Midbrain (tissue), 1 donor: ENCODE data around the gene WDR20.

ENCODE experiments used
- DNase-seq: peaks from one replicate; lab custom pipeline; 2025; lab: John Stamatoyannopoulos, UW

WDR20 gene

GRCh38 chr14:102218688-102219087, 79.0 kb downstream of the WDR20 start:
- DNase-seq: peak; percentile 44

GRCh38 chr14:102219316-102219715, 79.6 kb downstream of the WDR20 start:
- no peak for DNase-seq

- DNase-seq: no peak
Observed at GRCh38 chr14:102220031-102220430, 80.3 kb downstream of the WDR20 start.

- no peak for DNase-seq
Observed at GRCh38 chr14:102221026-102221425, 81.3 kb downstream of the WDR20 start.

- no peak for DNase-seq
Observed at GRCh38 chr14:102222009-102222575, 82.4 kb downstream of the WDR20 start.

GRCh38 chr14:102222751-102223150, 83.1 kb downstream of the WDR20 start:
- DNase-seq: no peak

- no peak for DNase-seq
Observed at GRCh38 chr14:102223682-102224081, 84.0 kb downstream of the WDR20 start.

- no peak for DNase-seq
Observed at GRCh38 chr14:102225386-102225785, 85.7 kb downstream of the WDR20 start.

- no peak for DNase-seq
Observed at GRCh38 chr14:102225936-102226335, 86.2 kb downstream of the WDR20 start.

- DNase-seq: no peak
Observed at GRCh38 chr14:102226356-102227125, 86.8 kb downstream of the WDR20 start.

- no peak for DNase-seq
Observed at GRCh38 chr14:102227184-102227964, 87.7 kb downstream of the WDR20 start.

GRCh38 chr14:102229071-102229738, 89.5 kb downstream of the WDR20 start:
- DNase-seq: no peak

GRCh38 chr14:102229739-102230092, 90.0 kb downstream of the WDR20 start:
- DNase-seq: no peak

GRCh38 chr14:102230481-102231210, 90.9 kb downstream of the WDR20 start:
- DNase-seq: no peak

GRCh38 chr14:102231476-102232347, 92.0 kb downstream of the WDR20 start:
- DNase-seq: no peak

- DNase-seq: no peak
Observed at GRCh38 chr14:102232348-102232625, 92.6 kb downstream of the WDR20 start.

GRCh38 chr14:102233081-102233480, 93.4 kb downstream of the WDR20 start:
- no peak for DNase-seq

- no peak for DNase-seq
Observed at GRCh38 chr14:102234331-102235264, 94.9 kb downstream of the WDR20 start.

GRCh38 chr14:102235275-102235897, 95.7 kb downstream of the WDR20 start:
- DNase-seq: peak; percentile 68
